ENCODE results near the gene NAA35. TPM values are rescaled to one million over a fixed set of nuclear protein-coding genes. Genes with fewer than 3 reads are reported as not detected.

Gene NAA35
- total RNA-seq, 4 donors from 2014 or later = 16.8 to 50.3 (median 24.8) TPM

GRCh38 chr9:85940275-85940831 is 593 bp upstream of the NAA35 start:
- TF ChIP-seq POLR2A (IDR thresholded peaks at IDR 0.05) = peak; percentile 71 to 95
- TF ChIP-seq CTCF (IDR thresholded peaks at IDR 0.05) = peak in 1 of 6 experiments; percentile 6
- Histone ChIP-seq H3K27me3 (no peaks in the 10 kb centered on the region), H3K9me3 (no peaks in the 10 kb centered on the region), H3K4me1 (peaks cover 0 to 17% (median 0%) of the 10 kb centered on the region in 4 donors), H3K27ac (peak overlapping the region; percentile 63 to 94 (median 91)), H3K36me3 (peaks cover 0 to 8% (median 0%) of the 10 kb centered on the region in 3 donors), H3K4me3 (peak overlapping the region; percentile 70 to 97 (median 92))
- no peak for DNase-seq

GRCh38 chr9:85941622-85941940 is 635 bp downstream of the NAA35 start:
- peaks cover 0 to 17% (median 0%) of the 10 kb centered on the region in 4 donors for H3K4me1 ChIP-seq
- TF ChIP-seq CTCF (IDR thresholded peaks at IDR 0.05) (no peak), POLR2A (IDR thresholded peaks at IDR 0.05) (no peak)

GRCh38 chr9:85941966-85942912 is 1.3 kb downstream of the NAA35 start:
- no peaks in the 10 kb centered on the region for H3K9me3 ChIP-seq
- peaks cover 0 to 17% (median 0%) of the 10 kb centered on the region in 4 donors for H3K4me1 ChIP-seq
- TF ChIP-seq POLR2A (IDR thresholded peaks at IDR 0.05) (no peak), CTCF (IDR thresholded peaks at IDR 0.05) (no peak)
- no peak for DNase-seq
- H3K27ac ChIP-seq = peak overlapping the region; percentile 89 to 94 (median 93)
- H3K27me3 ChIP-seq = no peaks in the 10 kb centered on the region
- peaks cover 0 to 12% (median 0%) of the 10 kb centered on the region in 3 donors for H3K36me3 ChIP-seq
- H3K4me3 ChIP-seq = peak overlapping the region; percentile 70 to 97 (median 92)

More at GRCh38 chr9:85941622-85941940, 635 bp downstream of the NAA35 start:
- Histone ChIP-seq H3K36me3 (peaks cover 0 to 8% (median 0%) of the 10 kb centered on the region in 3 donors), H3K27me3 (no peaks in the 10 kb centered on the region), H3K4me3 (peak overlapping the region; percentile 70 to 97 (median 92)), H3K27ac (peak overlapping the region; percentile 89 to 94 (median 93)), H3K9me3 (no peaks in the 10 kb centered on the region)
- no peak for DNase-seq

- no peak for DNase-seq
- H3K4me1 ChIP-seq = peaks cover 0 to 17% (median 0%) of the 10 kb centered on the region in 4 donors
These were observed 2.2 kb downstream of the NAA35 start for GRCh38 chr9:85942913-85943709.

More at GRCh38 chr9:85942913-85943709, 2.2 kb downstream of the NAA35 start:
- H3K27ac ChIP-seq = no peak overlapping the region
- peaks cover 0 to 20% (median 0%) of the 10 kb centered on the region in 3 donors for H3K36me3 ChIP-seq
- H3K27me3 ChIP-seq = no peaks in the 10 kb centered on the region
- no peaks in the 10 kb centered on the region for H3K9me3 ChIP-seq
- no peak for TF ChIP-seq POLR2A (IDR thresholded peaks at IDR 0.05)
- TF ChIP-seq CTCF (IDR thresholded peaks at IDR 0.05) = no peak
- no peak overlapping the region for H3K4me3 ChIP-seq

Measured in Peyer's patch (tissue), 4 donors.